ENCODE results near the gene JTB. TPM values are rescaled to one million over a fixed set of nuclear protein-coding genes. Genes with fewer than 3 reads are reported as not detected.

JTB gene
- polyA plus RNA-seq, 1 of the 3 experiments (the other 2 are of a cell fraction): 118 TPM

- H3K4me3 ChIP-seq (ENCODE audit: low read depth in 2 of 2, low read length in 1 of 2): no peak overlapping the region
- H3K9me3 ChIP-seq: no peaks in the 10 kb centered on the region
- peak; percentile 15 for DNase-seq
- TF ChIP-seq TCF12 (IDR thresholded peaks at IDR 0.05) (no peak), MAX (IDR thresholded peaks at IDR 0.05; ENCODE audit: low read depth) (no peak), RAD21 (IDR thresholded peaks at IDR 0.05; ENCODE audit: low read length) (no peak), GATA2 (CRISPR knock-in tag; IDR thresholded peaks at IDR 0.05) (no peak), TEAD4 (IDR thresholded peaks at IDR 0.05; ENCODE audit: borderline replicate concordance, insufficient read depth) (no peak), CTCF (IDR thresholded peaks at IDR 0.05) (no peak), PBX3 (IDR thresholded peaks at IDR 0.05) (no peak), GABPA (IDR thresholded peaks at IDR 0.05; ENCODE audit: low read depth) (no peak), NRF1 (IDR thresholded peaks at IDR 0.05; ENCODE audit: low read depth, low read length) (no peak), JUND (IDR thresholded peaks at IDR 0.05) (no peak)
- TF ChIP-seq, protein P1, sequence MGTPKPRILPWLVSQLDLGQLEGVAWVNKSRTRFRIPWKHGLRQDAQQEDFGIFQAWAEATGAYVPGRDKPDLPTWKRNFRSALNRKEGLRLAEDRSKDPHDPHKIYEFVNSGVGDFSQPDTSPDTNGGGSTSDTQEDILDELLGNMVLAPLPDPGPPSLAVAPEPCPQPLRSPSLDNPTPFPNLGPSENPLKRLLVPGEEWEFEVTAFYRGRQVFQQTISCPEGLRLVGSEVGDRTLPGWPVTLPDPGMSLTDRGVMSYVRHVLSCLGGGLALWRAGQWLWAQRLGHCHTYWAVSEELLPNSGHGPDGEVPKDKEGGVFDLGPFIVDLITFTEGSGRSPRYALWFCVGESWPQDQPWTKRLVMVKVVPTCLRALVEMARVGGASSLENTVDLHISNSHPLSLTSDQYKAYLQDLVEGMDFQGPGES (IDR thresholded peaks at IDR 0.05; ENCODE audit: low read depth, low read length): no peak
- ChIA-PET POLR2A (interaction anchor here (0.6 kb wide), 1 partner anchor 300 kb away, joined by 3 read pairs; no protein-coding TSS in a partner anchor), CTCF (interaction anchor here (1.3 kb wide), 1 partner anchor 12 kb away, joined by 4 read pairs; no protein-coding TSS in a partner anchor)
- H3K4me1 ChIP-seq (ENCODE audit: control insufficient read depth in 1 of 2, insufficient read depth in 2 of 2, low read depth in 1 of 2, low read length in 1 of 2): peaks cover 0 to 11% of the 10 kb centered on the region in 2 experiments; a peak in 1 of 4 replicates
- peaks cover 2% of the 10 kb centered on the region for H3F3A ChIP-seq (replicated peaks; ENCODE audit: insufficient read depth)
- H3K27me3 ChIP-seq (ENCODE audit: insufficient read depth): no peaks in the 10 kb centered on the region
- H4K20me1 ChIP-seq (ENCODE audit: insufficient read depth): no peaks in the 10 kb centered on the region
- H3K4me2 ChIP-seq: no peak overlapping the region
- no peak overlapping the region for H3K27ac ChIP-seq (ENCODE audit: low read depth in 2 of 2, low read length in 1 of 2)
- H3K79me2 ChIP-seq (ENCODE audit: insufficient read depth): no peaks in the 10 kb centered on the region
- no peaks in the 10 kb centered on the region for H3K9me2 ChIP-seq
- H2AFZ ChIP-seq (ENCODE audit: low read depth): no peak overlapping the region
- no peak overlapping the region for H3K9ac ChIP-seq
- H3K36me3 ChIP-seq (replicated peaks in 1 of 2; ENCODE audit: control insufficient read depth in 1 of 2, insufficient read depth in 2 of 2, low read length in 1 of 2): peaks cover 0 to 56% of the 10 kb centered on the region in 2 experiments
- 96% methylated on average over 9 of the region's 11 CpGs for WGBS (ENCODE audit: low lambda C conversion rate)
Measured at GRCh38 chr1:153933955-153934354, 43.5 kb downstream of the JTB start.

DNA sequence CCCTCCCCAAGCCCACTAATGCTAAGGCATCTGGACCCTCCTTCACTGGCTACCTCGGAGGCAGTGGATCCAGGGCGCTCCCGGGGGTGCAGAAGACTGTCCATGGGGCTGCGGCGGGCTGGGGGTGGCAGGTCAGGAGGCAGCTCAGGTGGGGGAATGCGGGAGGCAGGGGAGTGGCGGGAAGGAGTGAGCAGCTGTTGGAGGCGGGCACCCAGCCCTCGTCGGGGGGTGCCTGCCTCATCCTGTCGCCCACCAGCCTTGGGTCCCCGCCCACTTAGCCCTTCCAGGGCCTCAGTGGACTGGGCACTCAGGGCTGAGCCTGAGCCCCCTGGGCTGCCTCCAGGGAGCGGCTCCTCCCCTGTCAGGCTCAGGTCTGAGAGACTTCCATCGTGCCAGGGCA, 44.0 kb downstream of the JTB start:
- peaks cover 0 to 15% of the 10 kb centered on the region in 2 experiments; a peak in 1 of 4 replicates for H3K4me1 ChIP-seq (ENCODE audit: control insufficient read depth in 1 of 2, insufficient read depth in 2 of 2, low read depth in 1 of 2, low read length in 1 of 2)
- no peak overlapping the region for H3K4me2 ChIP-seq
- H3K27me3 ChIP-seq (ENCODE audit: insufficient read depth): no peaks in the 10 kb centered on the region
- CTCF ChIA-PET: no interaction called here
- no peak overlapping the region for H3K4me3 ChIP-seq (ENCODE audit: low read depth in 2 of 2, low read length in 1 of 2)
- H3K79me2 ChIP-seq (ENCODE audit: insufficient read depth): no peaks in the 10 kb centered on the region
- H3K27ac ChIP-seq (ENCODE audit: low read depth in 2 of 2, low read length in 1 of 2): no peak overlapping the region
- peaks cover 0 to 52% of the 10 kb centered on the region in 2 experiments for H3K36me3 ChIP-seq (replicated peaks in 1 of 2; ENCODE audit: control insufficient read depth in 1 of 2, insufficient read depth in 2 of 2, low read length in 1 of 2)
- H3K9me2 ChIP-seq: no peaks in the 10 kb centered on the region
- TF ChIP-seq NRF1 (IDR thresholded peaks at IDR 0.05; ENCODE audit: low read depth, low read length) (no peak), FOXM1 (IDR thresholded peaks at IDR 0.05; ENCODE audit: low read depth) (no peak)
- TF ChIP-seq, protein P1 (IDR thresholded peaks at IDR 0.05; ENCODE audit: low read depth, low read length): no peak
- TF ChIP-seq, protein P2, sequence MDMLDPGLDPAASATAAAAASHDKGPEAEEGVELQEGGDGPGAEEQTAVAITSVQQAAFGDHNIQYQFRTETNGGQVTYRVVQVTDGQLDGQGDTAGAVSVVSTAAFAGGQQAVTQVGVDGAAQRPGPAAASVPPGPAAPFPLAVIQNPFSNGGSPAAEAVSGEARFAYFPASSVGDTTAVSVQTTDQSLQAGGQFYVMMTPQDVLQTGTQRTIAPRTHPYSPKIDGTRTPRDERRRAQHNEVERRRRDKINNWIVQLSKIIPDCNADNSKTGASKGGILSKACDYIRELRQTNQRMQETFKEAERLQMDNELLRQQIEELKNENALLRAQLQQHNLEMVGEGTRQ (IDR thresholded peaks at IDR 0.05; ENCODE audit: borderline replicate concordance, low read depth, low read length): no peak
- H3K9ac ChIP-seq: no peak overlapping the region
- no peaks in the 10 kb centered on the region for H3K9me3 ChIP-seq
- 94% methylated on average over 11 of the region's 14 CpGs for WGBS (ENCODE audit: low lambda C conversion rate)
- H2AFZ ChIP-seq (ENCODE audit: low read depth): no peak overlapping the region
- no peaks in the 10 kb centered on the region for H4K20me1 ChIP-seq (ENCODE audit: insufficient read depth)
- peak; percentile 16 for DNase-seq
- POLR2A ChIA-PET: no interaction called here
- H3F3A ChIP-seq (replicated peaks; ENCODE audit: insufficient read depth): peaks cover 6% of the 10 kb centered on the region
